Measurements from ENCODE around the gene CFAP74. TPM values are rescaled to one million over a fixed set of nuclear protein-coding genes. Genes with fewer than 3 reads are reported as not detected.

Gene CFAP74
- total RNA-seq, 8 experiments from 2014 or later: 0.22 to 3.7 (median 0.46) TPM; not detected in 1

DNA sequence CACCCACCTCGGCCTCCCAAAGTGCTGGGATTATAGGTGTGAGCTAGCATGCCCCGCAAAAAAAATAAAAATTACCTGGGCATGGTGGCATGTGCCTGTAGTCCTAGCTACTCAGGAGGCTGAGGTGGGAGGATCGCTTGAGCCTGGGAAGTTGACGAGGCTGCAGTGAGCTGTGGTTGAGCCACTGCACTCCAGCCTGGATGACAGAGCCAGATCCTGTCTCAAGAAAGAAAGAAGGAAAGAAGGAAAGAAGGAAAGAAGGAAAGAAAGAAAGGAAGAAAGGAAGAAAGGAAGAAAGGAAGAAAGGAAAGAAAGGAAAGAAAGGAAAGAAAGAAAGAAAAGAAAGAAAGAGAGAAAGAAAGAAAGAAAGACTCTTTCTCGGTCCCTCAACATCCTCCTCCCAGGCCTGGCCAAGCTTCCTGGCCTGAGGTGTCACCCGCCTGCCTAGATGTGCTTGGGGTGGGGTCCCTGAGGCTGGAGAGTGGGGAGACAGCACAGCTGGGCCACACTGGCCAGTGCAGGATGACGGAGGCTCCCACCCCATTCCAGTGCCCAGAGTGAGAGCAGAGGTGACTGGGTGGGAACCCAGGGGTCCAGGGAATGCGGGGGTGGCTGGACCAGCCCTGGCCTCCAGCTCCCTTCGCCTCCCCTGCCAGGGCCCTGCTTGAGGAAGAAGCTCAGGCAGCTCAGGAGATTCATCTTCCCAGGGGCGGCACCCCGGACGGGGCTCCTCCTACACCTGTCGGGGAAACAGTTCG lies 102.5 kb downstream of the CFAP74 start:
- H3K27ac ChIP-seq: no peak overlapping the region
- no peak for ATAC-seq (replicated peaks in 6 of 8)
- H3K4me1 ChIP-seq (replicated peaks in 1 of 2): peaks cover 4 to 8% of the 10 kb centered on the region in 2 donors
- H3K4me3 ChIP-seq: no peak overlapping the region
- WGBS, 10 experiments: 73 to 90% (median 80%) methylated on average over 2 to 14 of the region's 14 CpGs; no CpG with 5 or more reads in 1 of the 10 experiments
- in situ Hi-C loops (cut with MboI; ENCODE audit: low pct_unique_long_range_greater_than_20kb in 2 of 9, low sequenced_read_pairs in 9 of 9, unreplicated experiment in 9 of 9): loop anchor here in 1 of 9 experiments (25.0 kb wide), 1 partner anchor 139 kb away; no protein-coding TSS in a partner anchor

DNA sequence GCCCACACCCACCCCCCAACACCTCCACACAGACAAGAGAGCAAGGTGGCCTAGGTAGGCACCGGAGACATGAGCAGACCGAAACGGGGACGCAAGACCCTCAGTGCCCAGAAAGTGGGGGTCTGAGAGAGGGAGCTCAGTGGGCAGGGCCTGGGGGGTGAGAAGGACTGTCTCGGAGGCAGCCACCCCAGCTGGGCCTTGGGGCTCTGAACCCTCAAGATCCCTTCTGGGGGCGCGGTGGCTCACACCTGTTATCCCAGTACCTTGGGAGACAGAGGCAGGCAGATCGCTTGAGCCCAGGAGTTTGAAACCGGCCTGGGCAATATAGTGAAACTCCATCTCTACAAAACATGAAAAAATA lies 103.6 kb downstream of the CFAP74 start:
- no peak overlapping the region for H3K27ac ChIP-seq
- no peak overlapping the region for H3K4me3 ChIP-seq
- 80 to 98% (median 91%) methylated on average over 1 to 9 of the region's 9 CpGs; no CpG with 5 or more reads in 4 of the 10 experiments for WGBS, 10 experiments
- in situ Hi-C loops (cut with MboI; ENCODE audit: low pct_unique_long_range_greater_than_20kb in 2 of 9, low sequenced_read_pairs in 9 of 9, unreplicated experiment in 9 of 9): loop anchor here in 1 of 9 experiments (25.0 kb wide), 1 partner anchor 138 kb away; no protein-coding TSS in a partner anchor
- no peak for ATAC-seq (replicated peaks in 6 of 8)
- peaks cover 5 to 9% of the 10 kb centered on the region in 2 donors for H3K4me1 ChIP-seq (replicated peaks in 1 of 2)

DNA sequence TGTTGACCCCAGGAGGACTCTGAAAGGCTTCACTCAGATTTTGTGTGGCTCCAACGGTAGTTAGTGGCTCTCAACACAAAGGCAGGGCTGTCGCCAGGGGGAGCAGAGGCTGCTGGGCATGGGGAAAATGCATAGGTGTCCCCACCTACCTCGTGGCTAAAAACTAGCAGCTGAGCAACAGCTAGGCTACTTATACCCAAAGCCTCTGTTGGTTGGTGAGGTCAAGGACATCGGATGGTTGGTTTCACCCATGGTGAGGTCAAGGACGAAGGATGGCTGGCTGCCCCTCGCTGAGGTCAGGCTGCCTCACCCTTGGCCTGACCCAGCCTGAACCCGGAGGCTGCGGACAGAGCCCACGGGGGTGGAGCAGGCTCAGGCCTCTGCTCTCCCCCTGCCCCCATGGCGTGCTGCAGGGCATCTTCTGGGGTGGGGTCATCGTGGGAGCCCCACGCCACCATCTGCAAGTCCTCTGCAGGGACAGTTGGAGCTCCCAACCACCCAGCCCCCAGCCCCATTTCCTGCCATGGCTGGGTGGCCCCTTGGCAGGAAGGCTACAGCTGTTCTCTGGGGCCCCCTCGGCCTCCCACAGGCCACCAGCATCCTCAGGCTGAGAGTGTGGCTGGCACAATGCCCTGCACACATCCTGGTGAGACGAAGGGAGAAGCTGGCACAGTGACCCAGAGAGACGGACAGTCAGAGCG lies 104.2 kb downstream of the CFAP74 start:
- WGBS, 10 experiments: 38 to 87% (median 54%) methylated on average over 2 to 8 of the region's 16 CpGs; no CpG with 5 or more reads in 5 of the 10 experiments
- no peak overlapping the region for H3K27ac ChIP-seq
- in situ Hi-C loops (cut with MboI; ENCODE audit: low pct_unique_long_range_greater_than_20kb in 2 of 9, low sequenced_read_pairs in 9 of 9, unreplicated experiment in 9 of 9): no loop called here
- peaks cover 10 to 14% of the 10 kb centered on the region in 2 donors for H3K4me1 ChIP-seq (replicated peaks in 1 of 2)
- H3K4me3 ChIP-seq: no peak overlapping the region
- ATAC-seq (replicated peaks in 6 of 8): peak in 2 of 8 experiments; percentile 4 to 18

DNA sequence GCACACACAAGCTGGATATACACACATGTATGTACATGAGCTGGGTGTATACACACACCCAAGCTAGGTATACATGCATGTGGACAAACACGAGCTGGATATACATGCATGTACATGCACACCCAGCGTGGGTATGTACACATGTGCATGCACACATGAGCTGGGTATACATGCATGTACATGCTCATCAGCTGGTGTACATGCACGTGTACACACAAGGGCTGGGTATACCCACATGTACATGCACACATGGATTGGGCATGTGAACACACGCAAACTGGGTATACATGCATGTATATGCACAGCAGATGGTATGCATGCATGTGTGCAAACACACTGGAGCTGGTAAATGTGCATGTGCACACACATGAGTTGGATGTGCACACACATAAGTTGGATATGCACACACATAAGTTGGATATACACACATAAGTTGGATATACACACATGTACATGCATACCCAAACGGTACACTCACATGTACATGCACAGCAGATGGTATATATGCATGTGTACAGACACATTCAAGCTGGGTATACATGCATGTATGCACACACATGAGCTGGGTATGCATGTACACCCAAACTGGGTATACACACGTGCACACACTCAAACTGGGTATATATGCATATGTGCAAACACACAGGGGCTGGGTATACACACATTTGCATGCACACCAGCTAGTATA lies 105.2 kb downstream of the CFAP74 start:
- ATAC-seq (replicated peaks in 6 of 8): no peak
- peaks cover 14 to 20% of the 10 kb centered on the region in 2 donors for H3K4me1 ChIP-seq (replicated peaks in 1 of 2)
- in situ Hi-C loops (cut with MboI; ENCODE audit: low pct_unique_long_range_greater_than_20kb in 2 of 9, low sequenced_read_pairs in 9 of 9, unreplicated experiment in 9 of 9): no loop called here
- H3K4me3 ChIP-seq: no peak overlapping the region
- H3K27ac ChIP-seq: no peak overlapping the region
- WGBS, 10 experiments: 47 to 100% (median 84%) methylated on average over 1 to 6 of the region's 6 CpGs; no CpG with 5 or more reads in 1 of the 10 experiments

GRCh38 chr1:1895456-1896336 lies 107.9 kb downstream of the CFAP74 start:
- in situ Hi-C loops (cut with MboI; ENCODE audit: low pct_unique_long_range_greater_than_20kb in 2 of 9, low sequenced_read_pairs in 9 of 9, unreplicated experiment in 9 of 9): no loop called here
- ATAC-seq (replicated peaks in 6 of 8): no peak
- H3K4me3 ChIP-seq: no peak overlapping the region
- H3K27ac ChIP-seq: no peak overlapping the region
- 0 to 97% (median 68%) methylated on average over 1 to 6 of the region's 14 CpGs; no CpG with 5 or more reads in 3 of the 10 experiments for WGBS, 10 experiments
- peaks cover 30% of the 10 kb centered on the region in 2 donors for H3K4me1 ChIP-seq (replicated peaks in 1 of 2)

GRCh38 chr1:1895060-1895418 lies 108.5 kb downstream of the CFAP74 start:
- 0 to 53% (median 32%) methylated on average over 1 to 9 of the region's 10 CpGs; no CpG with 5 or more reads in 2 of the 10 experiments for WGBS, 10 experiments
- in situ Hi-C loops (cut with MboI; ENCODE audit: low pct_unique_long_range_greater_than_20kb in 2 of 9, low sequenced_read_pairs in 9 of 9, unreplicated experiment in 9 of 9): no loop called here
- ATAC-seq (replicated peaks in 6 of 8): no peak
- Histone ChIP-seq H3K4me3 (no peak overlapping the region), H3K4me1 (replicated peaks in 1 of 2) (peaks cover 30% of the 10 kb centered on the region in 2 donors), H3K27ac (peak overlapping the region in 1 of 2 donors; percentile 37)

- Histone ChIP-seq H3K4me1 (replicated peaks in 1 of 2) (peaks cover 30% of the 10 kb centered on the region in 2 donors), H3K27ac (peak overlapping the region in 1 of 2 donors; percentile 37), H3K4me3 (no peak overlapping the region)
- 13 to 80% (median 47%) methylated on average over 1 to 9 of the region's 14 CpGs; no CpG with 5 or more reads in 3 of the 10 experiments for WGBS, 10 experiments
- peak in 2 of 8 experiments; percentile 2 to 12 for ATAC-seq (replicated peaks in 6 of 8)
- in situ Hi-C loops (cut with MboI; ENCODE audit: low pct_unique_long_range_greater_than_20kb in 2 of 9, low sequenced_read_pairs in 9 of 9, unreplicated experiment in 9 of 9): no loop called here
These were observed 109.1 kb downstream of the CFAP74 start for GRCh38 chr1:1894354-1895059.

DNA sequence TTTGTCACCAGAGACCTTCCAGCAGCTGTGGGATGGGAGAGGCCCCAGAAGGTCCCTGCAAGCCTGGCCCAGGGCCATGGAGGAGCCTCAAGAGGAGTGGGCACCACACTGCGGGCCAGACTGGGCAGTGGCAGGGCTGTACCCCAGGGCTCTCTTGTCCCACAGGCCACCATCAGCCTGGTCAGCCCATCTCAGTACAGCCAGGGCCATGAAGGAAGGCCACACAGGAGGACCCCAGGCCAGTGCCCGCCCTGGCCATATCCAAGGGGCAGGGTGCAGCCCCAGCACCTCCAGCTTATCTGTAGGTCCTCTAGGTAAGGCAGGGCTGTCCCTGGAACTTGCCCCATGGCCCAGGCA lies 109.6 kb downstream of the CFAP74 start:
- peaks cover 30 to 31% of the 10 kb centered on the region in 2 donors for H3K4me1 ChIP-seq (replicated peaks in 1 of 2)
- in situ Hi-C loops (cut with MboI; ENCODE audit: low pct_unique_long_range_greater_than_20kb in 2 of 9, low sequenced_read_pairs in 9 of 9, unreplicated experiment in 9 of 9): no loop called here
- ATAC-seq (replicated peaks in 6 of 8): no peak
- 100% methylated on average over 1 of the region's 2 CpGs; no CpG with 5 or more reads in 8 of the 10 experiments for WGBS, 10 experiments
- H3K27ac ChIP-seq: no peak overlapping the region
- H3K4me3 ChIP-seq: no peak overlapping the region

- peaks cover 34 to 37% of the 10 kb centered on the region in 2 donors for H3K4me1 ChIP-seq (replicated peaks in 1 of 2)
- no peak overlapping the region for H3K27ac ChIP-seq
- no peak for ATAC-seq (replicated peaks in 6 of 8)
- 87 to 100% (median 100%) methylated on average over 1 to 7 of the region's 19 CpGs; no CpG with 5 or more reads in 5 of the 10 experiments for WGBS, 10 experiments
- in situ Hi-C loops (cut with MboI; ENCODE audit: low pct_unique_long_range_greater_than_20kb in 2 of 9, low sequenced_read_pairs in 9 of 9, unreplicated experiment in 9 of 9): no loop called here
- no peak overlapping the region for H3K4me3 ChIP-seq
These were observed 110.1 kb downstream of the CFAP74 start for GRCh38 chr1:1893291-1893985.

- in situ Hi-C loops (cut with MboI; ENCODE audit: low pct_unique_long_range_greater_than_20kb in 2 of 9, low sequenced_read_pairs in 9 of 9, unreplicated experiment in 9 of 9): no loop called here
- peaks cover 41% of the 10 kb centered on the region in 2 donors for H3K4me1 ChIP-seq (replicated peaks in 1 of 2)
- H3K4me3 ChIP-seq: no peak overlapping the region
- ATAC-seq (replicated peaks in 6 of 8): no peak
- H3K27ac ChIP-seq: no peak overlapping the region
- WGBS, 10 experiments: 42 to 82% (median 71%) methylated on average over 2 to 6 of the region's 7 CpGs; no CpG with 5 or more reads in 3 of the 10 experiments
These were observed 110.8 kb downstream of the CFAP74 start for GRCh38 chr1:1892763-1893120.

DNA sequence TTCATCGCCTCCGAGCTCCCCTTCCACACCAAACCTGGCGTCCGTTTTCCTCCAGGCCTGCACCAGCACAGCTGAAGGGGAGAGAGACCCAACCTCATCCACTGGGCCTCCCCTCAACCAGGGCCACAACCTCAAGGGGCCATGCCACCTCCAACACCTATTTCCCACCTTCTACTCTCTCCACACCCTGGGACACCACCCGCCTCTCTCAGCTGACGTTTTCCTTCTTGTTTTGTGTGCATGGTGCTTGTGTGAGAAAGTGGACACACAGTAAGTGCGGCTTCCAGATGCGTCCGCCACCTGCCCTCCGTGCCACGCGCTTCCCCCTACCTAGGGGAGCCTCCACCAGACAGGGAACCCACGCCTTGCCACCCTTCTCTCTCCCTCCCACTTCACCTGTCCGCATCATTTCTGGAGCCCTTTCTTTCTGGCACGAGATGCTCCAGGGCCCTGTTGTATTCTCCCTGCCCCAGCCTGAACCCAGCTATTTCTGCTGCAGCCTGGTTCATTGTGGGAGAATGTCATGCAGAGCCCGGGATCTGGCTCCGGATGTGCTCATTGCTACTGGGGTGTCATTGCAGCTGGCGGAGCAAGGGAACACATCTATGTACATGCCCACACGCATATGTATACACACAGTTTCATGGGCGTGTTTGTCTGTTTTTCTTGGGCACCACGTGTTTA lies 111.4 kb downstream of the CFAP74 start:
- in situ Hi-C loops (cut with MboI; ENCODE audit: low pct_unique_long_range_greater_than_20kb in 2 of 9, low sequenced_read_pairs in 9 of 9, unreplicated experiment in 9 of 9): no loop called here
- Histone ChIP-seq H3K4me1 (replicated peaks in 1 of 2) (peaks cover 38 to 44% of the 10 kb centered on the region in 2 donors), H3K27ac (peak overlapping the region; percentile 97 to 98), H3K4me3 (peak overlapping the region; percentile 69 to 95 (median 93))
- 38 to 92% (median 69%) methylated on average over 2 to 18 of the region's 21 CpGs; no CpG with 5 or more reads in 1 of the 10 experiments for WGBS, 10 experiments
- ATAC-seq (replicated peaks in 6 of 8): no peak

Data from motor neuron (in vitro differentiated cells).